Calu3 (cell line): ENCODE measurements around the gene NPNT. TPM values are rescaled to one million over a fixed set of nuclear protein-coding genes. Genes with fewer than 3 reads are reported as not detected.

Source experiments
- BruUV-seq: library from RNA; stranded (reverse); fragments of 400-500 nt; replicated peaks from 2 replicates; lab custom pipeline; 2021; lab: Mats Ljungman, UMichigan
- CTCF ChIA-PET: fragments of 300-600 bp; sonication (Branson Sonifier 250); formaldehyde crosslinking; loops from one replicate; lab custom pipeline; 2022; ENCODE audit warnings: antibody characterized with exemption; lab: Charles Lee
- DNase-seq: peaks from one replicate; pipeline ENCODE4 v3.0.0; 2022
- H3K27ac Mint-ChIP-seq: one replicate; pipeline ENCODE4 v1.8.0; 2022; ENCODE audit warnings: mixed read lengths; ENCODE audit not compliant: unreplicated experiment
- H3K27me3 Mint-ChIP-seq: one replicate; pipeline ENCODE4 v1.8.0; 2022; ENCODE audit warnings: mixed read lengths; ENCODE audit not compliant: unreplicated experiment
- H3K36me3 Mint-ChIP-seq: one replicate; pipeline ENCODE4 v1.8.0; 2022; ENCODE audit warnings: mild to moderate bottlenecking, moderate library complexity, mixed read lengths; ENCODE audit not compliant: insufficient read depth, unreplicated experiment
- H3K4me1 Mint-ChIP-seq: one replicate; pipeline ENCODE4 v1.8.0; 2022; ENCODE audit warnings: mild to moderate bottlenecking, low read depth, mixed read lengths; ENCODE audit not compliant: unreplicated experiment
- H3K4me3 Mint-ChIP-seq: one replicate; pipeline ENCODE4 v1.8.0; 2022; ENCODE audit warnings: mild to moderate bottlenecking, low read depth, moderate library complexity, mixed read lengths; ENCODE audit not compliant: unreplicated experiment
- H3K9me3 Mint-ChIP-seq: one replicate; pipeline ENCODE4 v1.8.0; 2022; ENCODE audit warnings: low read depth, mixed read lengths; ENCODE audit not compliant: unreplicated experiment
- intact Hi-C: fragments of 100-400 bp; cut with micrococcal nuclease; formaldehyde crosslinking; loops from one replicate; pipeline ENCODE4 v1.10.0; 2022; ENCODE audit not compliant: unreplicated experiment
- total RNA-seq: library from RNA; stranded (reverse); gene quantifications from 2 replicates; pipeline ENCODE4 v1.2.3, GENCODE V29; 2022
- TF ChIP-seq, protein P1 (sequence below): fragments of 200-600 bp; IDR thresholded peaks from one replicate; pipeline ENCODE4 v1.8.0; 2022; ENCODE audit warnings: antibody characterized with exemption; ENCODE audit not compliant: unreplicated experiment

The NPNT gene
- total RNA-seq, 1 experiment from 2014 or later: 88.5 TPM

DNA sequence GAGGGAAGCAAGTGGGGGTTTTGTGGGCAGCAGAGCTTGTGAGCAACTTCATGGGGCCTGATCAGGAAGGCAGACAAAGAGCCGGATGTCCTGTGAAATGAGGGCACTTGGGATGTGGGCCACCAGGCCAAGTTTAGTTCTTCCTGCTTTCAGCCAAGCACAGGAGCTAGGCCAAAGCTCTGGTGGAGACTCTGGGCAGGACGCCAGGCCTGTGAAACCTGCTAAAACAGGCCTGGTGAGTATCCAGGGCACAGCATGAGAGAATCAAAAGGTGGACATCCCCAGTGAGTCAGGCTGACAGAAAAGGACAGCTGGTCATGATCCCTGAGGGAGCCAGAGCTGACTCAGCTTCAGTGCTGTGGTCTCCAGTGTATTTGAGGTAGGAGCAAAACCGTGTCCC is 95.7 kb downstream of the NPNT start:
- TF ChIP-seq, protein P1, sequence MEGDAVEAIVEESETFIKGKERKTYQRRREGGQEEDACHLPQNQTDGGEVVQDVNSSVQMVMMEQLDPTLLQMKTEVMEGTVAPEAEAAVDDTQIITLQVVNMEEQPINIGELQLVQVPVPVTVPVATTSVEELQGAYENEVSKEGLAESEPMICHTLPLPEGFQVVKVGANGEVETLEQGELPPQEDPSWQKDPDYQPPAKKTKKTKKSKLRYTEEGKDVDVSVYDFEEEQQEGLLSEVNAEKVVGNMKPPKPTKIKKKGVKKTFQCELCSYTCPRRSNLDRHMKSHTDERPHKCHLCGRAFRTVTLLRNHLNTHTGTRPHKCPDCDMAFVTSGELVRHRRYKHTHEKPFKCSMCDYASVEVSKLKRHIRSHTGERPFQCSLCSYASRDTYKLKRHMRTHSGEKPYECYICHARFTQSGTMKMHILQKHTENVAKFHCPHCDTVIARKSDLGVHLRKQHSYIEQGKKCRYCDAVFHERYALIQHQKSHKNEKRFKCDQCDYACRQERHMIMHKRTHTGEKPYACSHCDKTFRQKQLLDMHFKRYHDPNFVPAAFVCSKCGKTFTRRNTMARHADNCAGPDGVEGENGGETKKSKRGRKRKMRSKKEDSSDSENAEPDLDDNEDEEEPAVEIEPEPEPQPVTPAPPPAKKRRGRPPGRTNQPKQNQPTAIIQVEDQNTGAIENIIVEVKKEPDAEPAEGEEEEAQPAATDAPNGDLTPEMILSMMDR: no peak
- DNase-seq: peak; percentile 86
- H3K27ac Mint-ChIP-seq: peak overlapping the region; percentile 61
- BruUV-seq: no TSS peak
- intact Hi-C loops: no loop called here
- H3K4me3 Mint-ChIP-seq: no peak overlapping the region
- peaks cover 16% of the 10 kb centered on the region for H3K4me1 Mint-ChIP-seq
- H3K36me3 Mint-ChIP-seq: peaks cover 13% of the 10 kb centered on the region
- H3K27me3 Mint-ChIP-seq: no peaks in the 10 kb centered on the region
- H3K9me3 Mint-ChIP-seq: no peaks in the 10 kb centered on the region
- CTCF ChIA-PET: no interaction called here

- Mint-ChIP-seq H3K9me3 (no peaks in the 10 kb centered on the region), H3K27me3 (no peaks in the 10 kb centered on the region), H3K4me3 (no peak overlapping the region), H3K36me3 (peaks cover 13% of the 10 kb centered on the region), H3K4me1 (peaks cover 19% of the 10 kb centered on the region), H3K27ac (no peak overlapping the region)
- BruUV-seq: no TSS peak
- intact Hi-C loops: no loop called here
- DNase-seq: no peak
- TF ChIP-seq, protein P1: no peak
- CTCF ChIA-PET: no interaction called here
Observed at GRCh38 chr4:105991726-105992125, 96.5 kb downstream of the NPNT start.

GRCh38 chr4:105992641-105993305 is 97.5 kb downstream of the NPNT start:
- DNase-seq: no peak
- intact Hi-C loops: no loop called here
- H3K4me3 Mint-ChIP-seq: no peak overlapping the region
- BruUV-seq: no TSS peak
- CTCF ChIA-PET: no interaction called here
- peaks cover 13% of the 10 kb centered on the region for H3K36me3 Mint-ChIP-seq
- no peaks in the 10 kb centered on the region for H3K27me3 Mint-ChIP-seq
- TF ChIP-seq, protein P1: no peak
- no peaks in the 10 kb centered on the region for H3K9me3 Mint-ChIP-seq
- H3K4me1 Mint-ChIP-seq: peaks cover 30% of the 10 kb centered on the region
- H3K27ac Mint-ChIP-seq: no peak overlapping the region

DNA sequence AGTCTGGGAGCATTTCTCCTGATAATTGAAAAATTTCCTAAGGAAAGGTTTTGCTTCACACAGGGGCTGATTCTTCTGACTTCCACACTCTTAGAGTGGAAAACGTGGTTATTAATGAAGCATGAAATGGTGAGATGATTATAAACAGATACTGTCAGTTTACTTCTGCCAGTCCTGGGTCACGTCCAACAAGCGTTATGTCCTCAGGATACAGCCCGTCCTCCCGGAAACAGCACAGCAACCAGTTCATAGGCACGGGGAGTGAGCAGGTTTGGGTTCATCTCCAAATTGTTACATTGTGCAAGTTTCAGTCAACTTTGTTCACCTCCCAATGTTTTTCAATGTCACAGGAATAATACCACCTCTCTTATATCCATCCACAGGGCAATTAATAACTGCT is 98.8 kb downstream of the NPNT start:
- TF ChIP-seq, protein P1: no peak
- intact Hi-C loops: no loop called here
- Mint-ChIP-seq H3K36me3 (peaks cover 13% of the 10 kb centered on the region), H3K27me3 (no peaks in the 10 kb centered on the region), H3K9me3 (no peaks in the 10 kb centered on the region), H3K27ac (no peak overlapping the region), H3K4me3 (no peak overlapping the region), H3K4me1 (peaks cover 31% of the 10 kb centered on the region)
- no TSS peak for BruUV-seq
- CTCF ChIA-PET: no interaction called here
- DNase-seq: no peak
